RCC 7860 (cell line): ENCODE results near the gene ANGEL2.
"Not testable (repeated sequence)": the region's sequence is repeated elsewhere in the genome, so short reads cannot be mapped to it uniquely, and the experiment has no call there.

Experiments used
- DNase-seq: peaks from one replicate; pipeline ENCODE4 v3.0.0-alpha.2; 2015; ENCODE audit warnings: low spot score
- FAIRE-seq: peaks from 2 replicates; lab custom pipeline; 2012; peaks lifted over from hg19 to GRCh38; lab: Jason Lieb, UNC

Gene ANGEL2

GRCh38 chr1:212976586-212976985 lies 39.1 kb downstream of the ANGEL2 start:
- DNase-seq (no peak), FAIRE-seq (no peak)

- DNase-seq (no peak), FAIRE-seq (no peak)
Measured at GRCh38 chr1:212975111-212975918, 40.4 kb downstream of the ANGEL2 start.

- FAIRE-seq = no peak
- DNase-seq = no peak
Measured at GRCh38 chr1:212974711-212975110, 41.0 kb downstream of the ANGEL2 start.

GRCh38 chr1:212973899-212974298 lies 41.8 kb downstream of the ANGEL2 start:
- DNase-seq (no peak), FAIRE-seq (no peak)

GRCh38 chr1:212973426-212973825 lies 42.2 kb downstream of the ANGEL2 start:
- FAIRE-seq (no peak), DNase-seq (no peak)

GRCh38 chr1:212971312-212971711 lies 44.4 kb downstream of the ANGEL2 start:
- FAIRE-seq (no peak), DNase-seq (no peak)

GRCh38 chr1:212970085-212970484 lies 45.6 kb downstream of the ANGEL2 start:
- no peak for FAIRE-seq

GRCh38 chr1:212968368-212968863 lies 47.3 kb downstream of the ANGEL2 start:
- DNase-seq (no peak), FAIRE-seq (no peak)

More at GRCh38 chr1:212970085-212970484, 45.6 kb downstream of the ANGEL2 start:
- peak; percentile 55 for DNase-seq

- DNase-seq (peak; percentile 35), FAIRE-seq (no peak)
Measured at GRCh38 chr1:212967801-212968200, 47.9 kb downstream of the ANGEL2 start.

- no peak for DNase-seq
- FAIRE-seq = no peak
Measured at GRCh38 chr1:212966616-212967015, 49.1 kb downstream of the ANGEL2 start.

- not testable (repeated sequence) for DNase-seq, FAIRE-seq
Measured at GRCh38 chr1:212964993-212965392, 50.7 kb downstream of the ANGEL2 start.

- FAIRE-seq = no peak
- DNase-seq = no peak
Measured at GRCh38 chr1:212964102-212964501, 51.6 kb downstream of the ANGEL2 start.

GRCh38 chr1:212962509-212962908 lies 53.2 kb downstream of the ANGEL2 start:
- FAIRE-seq = no peak
- DNase-seq = no peak

GRCh38 chr1:212960932-212961331 lies 54.7 kb downstream of the ANGEL2 start:
- DNase-seq (no peak), FAIRE-seq (no peak)

- FAIRE-seq = no peak
Measured at GRCh38 chr1:212959266-212960220, 56.1 kb downstream of the ANGEL2 start.

GRCh38 chr1:212958175-212958574 lies 57.5 kb downstream of the ANGEL2 start:
- peak; percentile 31 for DNase-seq
- FAIRE-seq = no peak

More at GRCh38 chr1:212959266-212960220, 56.1 kb downstream of the ANGEL2 start:
- DNase-seq = no peak

- no peak for DNase-seq
- no peak for FAIRE-seq
Measured at GRCh38 chr1:212957546-212957945, 58.1 kb downstream of the ANGEL2 start.

- no peak for DNase-seq
- no peak for FAIRE-seq
Measured at GRCh38 chr1:212955961-212956620, 59.6 kb downstream of the ANGEL2 start.

GRCh38 chr1:212955098-212955497 lies 60.6 kb downstream of the ANGEL2 start:
- FAIRE-seq = no peak
- no peak for DNase-seq

GRCh38 chr1:212954514-212954913 lies 61.2 kb downstream of the ANGEL2 start:
- FAIRE-seq = no peak
- DNase-seq = no peak

GRCh38 chr1:212953321-212953720 lies 62.3 kb downstream of the ANGEL2 start:
- FAIRE-seq = no peak

More at GRCh38 chr1:212953321-212953720, 62.3 kb downstream of the ANGEL2 start:
- DNase-seq = no peak
